Activated T-cell treated with anti-CD3 and anti-CD28 coated beads for 24 hours (primary cell): ENCODE results near the gene MTHFR.

Experiments
- DNase-seq: peaks from one replicate; pipeline ENCODE4 v3.0.0-alpha.2; 2020; ENCODE audit warnings: low read depth

The MTHFR gene

GRCh38 chr1:11753555-11754208, 52.1 kb downstream of the MTHFR start:
- DNase-seq: no peak

GRCh38 chr1:11752359-11753088, 53.2 kb downstream of the MTHFR start:
- no peak for DNase-seq

GRCh38 chr1:11751087-11751486, 54.7 kb downstream of the MTHFR start:
- no peak for DNase-seq

GRCh38 chr1:11749996-11750395, 55.8 kb downstream of the MTHFR start:
- no peak for DNase-seq

GRCh38 chr1:11749203-11749689, 56.5 kb downstream of the MTHFR start:
- peak; percentile 28 for DNase-seq

- no peak for DNase-seq
Measured at GRCh38 chr1:11748294-11749202, 57.2 kb downstream of the MTHFR start.

GRCh38 chr1:11746795-11747487, 58.8 kb downstream of the MTHFR start:
- DNase-seq: no peak

- DNase-seq: no peak
Measured at GRCh38 chr1:11746092-11746491, 59.7 kb downstream of the MTHFR start.

GRCh38 chr1:11744287-11744686, 61.5 kb downstream of the MTHFR start:
- DNase-seq: no peak

- DNase-seq: no peak
Measured at GRCh38 chr1:11741919-11742558, 63.7 kb downstream of the MTHFR start.

- DNase-seq: no peak
Measured at GRCh38 chr1:11741482-11741881, 64.3 kb downstream of the MTHFR start.

- DNase-seq: no peak
Measured at GRCh38 chr1:11740258-11741192, 65.2 kb downstream of the MTHFR start.

GRCh38 chr1:11738783-11739182, 67.0 kb downstream of the MTHFR start:
- DNase-seq: no peak

GRCh38 chr1:11738096-11738495, 67.7 kb downstream of the MTHFR start:
- no peak for DNase-seq

GRCh38 chr1:11736746-11737639, 68.8 kb downstream of the MTHFR start:
- DNase-seq: peak; percentile 16

- peak; percentile 81 for DNase-seq
Measured at GRCh38 chr1:11735854-11736745, 69.7 kb downstream of the MTHFR start, which contains the start of gene AGTRAP. AGTRAP (plus strand) TSS chr1:11736136; CDS start chr1:11736209, 73 bp downstream.
